Endodermal cell (in vitro differentiated cells): ENCODE data around the gene SCFD1. TPM values are rescaled to one million over a fixed set of nuclear protein-coding genes. Genes with fewer than 3 reads are reported as not detected.

Experiments
- DNase-seq: peaks from one replicate; pipeline ENCODE4 v3.0.0-alpha.2; 2017
- H3K27ac ChIP-seq: 2 replicates; pipeline ENCODE4 v1.5.1; 2013; ENCODE audit warnings: mild to moderate bottlenecking, low read depth, low read length, moderate library complexity
- H3K27me3 ChIP-seq: 2 replicates; pipeline ENCODE4 v1.6.1; 2013; ENCODE audit warnings: mild to moderate bottlenecking, low read length, moderate library complexity; ENCODE audit not compliant: insufficient read depth, control insufficient read depth, poor library complexity, severe bottlenecking
- H3K36me3 ChIP-seq: 2 replicates; pipeline ENCODE4 v1.7.0; 2013; ENCODE audit warnings: mild to moderate bottlenecking, low read length, moderate library complexity; ENCODE audit not compliant: control insufficient read depth, insufficient read depth
- H3K4me1 ChIP-seq: one replicate; pipeline ENCODE4 v1.7.0; 2013; ENCODE audit warnings: low read length; ENCODE audit not compliant: control insufficient read depth, insufficient read depth
- H3K4me3 ChIP-seq: 2 replicates; pipeline ENCODE4 v1.5.1; 2013; ENCODE audit warnings: mild to moderate bottlenecking, low read length, moderate library complexity
- H3K9ac ChIP-seq: 2 replicates; pipeline ENCODE4 v1.6.1; 2013; ENCODE audit warnings: mild to moderate bottlenecking, low read length, moderate library complexity; ENCODE audit not compliant: poor library complexity, severe bottlenecking; ENCODE audit errors: extremely low read depth
- H3K9me3 ChIP-seq: 2 replicates; pipeline ENCODE4 v1.6.1; 2013; ENCODE audit warnings: mild to moderate bottlenecking, low read length, moderate library complexity; ENCODE audit not compliant: control insufficient read depth
- H3K27ac Mint-ChIP-seq: 2 replicates; pipeline ENCODE4 v1.8.0; 2020; ENCODE audit warnings: mixed read lengths
- H3K27me3 Mint-ChIP-seq: 2 replicates; pipeline ENCODE4 v1.8.0; 2021; ENCODE audit warnings: mild to moderate bottlenecking, mixed read lengths; ENCODE audit not compliant: insufficient read depth
- H3K36me3 Mint-ChIP-seq: 2 replicates; pipeline ENCODE4 v1.8.0; 2020; ENCODE audit warnings: low read depth, mixed read lengths
- H3K4me1 Mint-ChIP-seq: 2 replicates; pipeline ENCODE4 v1.8.0; 2020; ENCODE audit warnings: mixed read lengths
- H3K4me3 Mint-ChIP-seq: 2 replicates; pipeline ENCODE4 v1.8.0; 2020; ENCODE audit warnings: mild to moderate bottlenecking, moderate library complexity, mixed read lengths
- H3K9me3 Mint-ChIP-seq: 2 replicates; pipeline ENCODE4 v1.8.0; 2020; ENCODE audit warnings: mild to moderate bottlenecking, mixed read lengths
- CTCF ChIP-seq: fragments of 200-600 bp; sonication (generic); conservative IDR thresholded peaks from 2 replicates; pipeline ENCODE4 v1.5.0; 2021; ENCODE audit warnings: antibody characterized with exemption, mild to moderate bottlenecking
- WGBS, 2 experiments: methylation state at CpG; one replicate each; pipeline versions ENCODE4 v1.1.5 to v1.1.7; 2013; ENCODE audit warnings: missing lambda C conversion rate in 2 of 2, mixed read lengths in 1 of 2; ENCODE audit not compliant: insufficient coverage in 1 of 2, insufficient read length in 1 of 2; 5-methylcytosine and 5-hydroxymethylcytosine counted together
- total RNA-seq, 2 donors: library from RNA; stranded (reverse); fragmentation: NEBNext Ultra II Directional in 1 of 2; extraction: Animal tissue kit (Norgen Biotek cat#: 25700) in 1 of 2; gene quantifications; 2 replicates in 1 of 2; 3 replicates in 1 of 2; pipeline ENCODE4 v1.2.1, GENCODE V29; 2021

The SCFD1 gene
- total RNA-seq, 2 donors from 2014 or later = 82.4 to 98.4 TPM

GRCh38 chr14:30585204-30585603 lies 36.9 kb upstream of the SCFD1 start:
- H3K9me3 ChIP-seq = peaks cover 27% of the 10 kb centered on the region
- Mint-ChIP-seq H3K4me3 (no peak overlapping the region), H3K4me1 (no peaks in the 10 kb centered on the region), H3K9me3 (peaks cover 26% of the 10 kb centered on the region), H3K36me3 (peaks cover 60% of the 10 kb centered on the region), H3K27me3 (no peaks in the 10 kb centered on the region), H3K27ac (no peak overlapping the region)
- DNase-seq = no peak
- H3K4me3 ChIP-seq = no peak overlapping the region
- no peak for TF ChIP-seq CTCF
- no peaks in the 10 kb centered on the region for H3K27me3 ChIP-seq
- H3K36me3 ChIP-seq = peaks cover 77% of the 10 kb centered on the region
- peaks cover 3% of the 10 kb centered on the region for H3K4me1 ChIP-seq
- H3K9ac ChIP-seq = no peak overlapping the region
- no peak overlapping the region for H3K27ac ChIP-seq

- Histone ChIP-seq H3K9ac (no peak overlapping the region), H3K4me3 (no peak overlapping the region), H3K9me3 (peaks cover 27% of the 10 kb centered on the region), H3K36me3 (peaks cover 79% of the 10 kb centered on the region), H3K27ac (no peak overlapping the region), H3K27me3 (no peaks in the 10 kb centered on the region), H3K4me1 (peaks cover 3% of the 10 kb centered on the region)
- Mint-ChIP-seq H3K36me3 (peaks cover 66% of the 10 kb centered on the region), H3K4me3 (no peak overlapping the region), H3K27me3 (no peaks in the 10 kb centered on the region), H3K27ac (no peak overlapping the region), H3K9me3 (peaks cover 26% of the 10 kb centered on the region), H3K4me1 (no peaks in the 10 kb centered on the region)
- no peak for TF ChIP-seq CTCF
- WGBS, 2 experiments = 92 to 100% methylated on average over 1 to 3 of the region's 3 CpGs
- DNase-seq = no peak
Measured at GRCh38 chr14:30587141-30587540, 35.0 kb upstream of the SCFD1 start.

GRCh38 chr14:30588873-30589272 lies 33.2 kb upstream of the SCFD1 start:
- H3K36me3 Mint-ChIP-seq = peaks cover 60% of the 10 kb centered on the region

More at GRCh38 chr14:30588873-30589272, 33.2 kb upstream of the SCFD1 start:
- Histone ChIP-seq H3K4me1 (peaks cover 3% of the 10 kb centered on the region), H3K9ac (no peak overlapping the region), H3K9me3 (peaks cover 16% of the 10 kb centered on the region), H3K4me3 (no peak overlapping the region), H3K36me3 (peaks cover 77% of the 10 kb centered on the region), H3K27me3 (no peaks in the 10 kb centered on the region), H3K27ac (no peak overlapping the region)
- H3K4me3 Mint-ChIP-seq = no peak overlapping the region
- no peaks in the 10 kb centered on the region for H3K4me1 Mint-ChIP-seq
- no peaks in the 10 kb centered on the region for H3K27me3 Mint-ChIP-seq
- no peak overlapping the region for H3K27ac Mint-ChIP-seq
- H3K9me3 Mint-ChIP-seq = peaks cover 20% of the 10 kb centered on the region
- no peak for DNase-seq
- TF ChIP-seq CTCF = no peak
